Adrenal gland (tissue), 12 donors: ENCODE results near the gene NETO2. TPM values are rescaled to one million over a fixed set of nuclear protein-coding genes. Genes with fewer than 3 reads are reported as not detected.
"Not testable (repeated sequence)": the region's sequence is repeated elsewhere in the genome, so short reads cannot be mapped to it uniquely, and the experiment has no call there.

Source experiments
- DNase-seq, 7 donors: peaks; one replicate each; pipeline ENCODE4 v3.0.0-alpha.2; 2019 to 2020
- H3K27ac ChIP-seq, 5 donors: fragments of 200-600 bp; sonication (generic) in 4 of 5; 1 replicate in 3 of 5; 2 replicates in 2 of 5; pipeline versions ENCODE4 v1.5.1 to v1.8.0; 2016 to 2020; ENCODE audit warnings: mild to moderate bottlenecking in 1 of 5
- H3K27me3 ChIP-seq: fragments of 200-600 bp; 2 replicates; pipeline ENCODE4 v1.8.0; 2021
- H3K36me3 ChIP-seq, 2 donors: fragments of 200-600 bp; replicated peaks in 1 of 2; 1 replicate in 1 of 2; 2 replicates in 1 of 2; pipeline versions ENCODE4 v1.5.1 to v1.8.0; 2018 to 2022
- H3K4me1 ChIP-seq, 2 donors: fragments of 200-600 bp; replicated peaks in 1 of 2; 1 replicate in 1 of 2; 2 replicates in 1 of 2; pipeline versions ENCODE4 v1.5.1 to v1.8.0; 2018 to 2021
- H3K4me3 ChIP-seq, 4 donors: fragments of 200-600 bp; sonication (generic) in 3 of 4; one replicate each; pipeline ENCODE4 v1.5.1; 2016 to 2018
- H3K9me3 ChIP-seq, 3 donors: fragments of 200-600 bp; sonication (generic) in 1 of 3; replicated peaks in 1 of 3; 1 replicate in 2 of 3; 2 replicates in 1 of 3; pipeline versions ENCODE4 v1.5.1 to v1.8.0; 2016 to 2021
- POLR2A ChIP-seq, 2 donors: fragments of 450-650 bp; IDR thresholded peaks; one replicate each; pipeline ENCODE4 v1.6.1; 2017; ENCODE audit warnings: antibody characterized with exemption in 2 of 2, mild to moderate bottlenecking in 2 of 2, moderate library complexity in 1 of 2
- WGBS, 4 donors: extraction: QIAGEN DNeasy Blood & Tissue Kit in 2 of 4; methylation state at CpG; one replicate each; pipeline versions ENCODE4 v1.1.5 to v1.1.7; 2013 to 2017; 5-methylcytosine and 5-hydroxymethylcytosine counted together
- intact Hi-C, 2 donors: fragments of 100-400 bp; cut with DNase I; formaldehyde crosslinking; loops; one replicate each; pipeline versions ENCODE4 v1.14.1 to v1.15.0; 2022 to 2023
- polyA plus RNA-seq, 3 donors: library from polyadenylated mRNA; stranded (reverse); fragments of 200-250 nt in 2 of 3; fragments of 350-450 nt in 1 of 3; fragmentation: Illumina TruSeq in 1 of 3; extraction: RNeasy Lipid Tissue Mini Kit (QIAGEN cat#74804) in 1 of 3; gene quantifications; one replicate each; pipeline ENCODE4 v1.2.3, GENCODE V29; 2013 to 2014
- total RNA-seq, 9 donors: library from RNA; depleted of rRNA in 4 of 9; stranded (reverse); fragments of >200 nt in 4 of 9; fragments of 120-200 nt in 1 of 9; fragmentation: NEBNext Ultra II Directional in 1 of 9; extraction: Animal tissue kit (Norgen Biotek cat#: 25700) in 1 of 9; gene quantifications; one replicate each; pipeline versions ENCODE4 v1.1.0 to v1.2.4, GENCODE V29; 2013 to 2023
- TF ChIP-seq, protein P1 (sequence below), 6 experiments: fragments of 450-650 bp in 4 of 6; fragments of 200-600 bp in 2 of 6; sonication (generic) in 1 of 6; IDR thresholded peaks; 1 replicate in 5 of 6; 2 replicates in 1 of 6; pipeline versions ENCODE4 v1.5.1 to v1.8.0; 2016 to 2021; ENCODE audit warnings: antibody characterized with exemption in 6 of 6, mild to moderate bottlenecking in 2 of 6, moderate library complexity in 1 of 6
- donor health status: healthy with polysubstance abuse.
- donor health status: Bipolar disorder and iron deficiency.
- donor health status: DM: yes; HTN: yes; CAD: no.
- donor health status: DM: no; HTN: no; CAD: no.
- donor health status: DM: no; HTN: no; CAD: no.
- donor health status: DM: yes; HTN: yes; CAD: no.

NETO2 gene
- total and polyA plus RNA-seq, 12 donors = 1.9 to 46.3 (median 9.8) TPM

DNA sequence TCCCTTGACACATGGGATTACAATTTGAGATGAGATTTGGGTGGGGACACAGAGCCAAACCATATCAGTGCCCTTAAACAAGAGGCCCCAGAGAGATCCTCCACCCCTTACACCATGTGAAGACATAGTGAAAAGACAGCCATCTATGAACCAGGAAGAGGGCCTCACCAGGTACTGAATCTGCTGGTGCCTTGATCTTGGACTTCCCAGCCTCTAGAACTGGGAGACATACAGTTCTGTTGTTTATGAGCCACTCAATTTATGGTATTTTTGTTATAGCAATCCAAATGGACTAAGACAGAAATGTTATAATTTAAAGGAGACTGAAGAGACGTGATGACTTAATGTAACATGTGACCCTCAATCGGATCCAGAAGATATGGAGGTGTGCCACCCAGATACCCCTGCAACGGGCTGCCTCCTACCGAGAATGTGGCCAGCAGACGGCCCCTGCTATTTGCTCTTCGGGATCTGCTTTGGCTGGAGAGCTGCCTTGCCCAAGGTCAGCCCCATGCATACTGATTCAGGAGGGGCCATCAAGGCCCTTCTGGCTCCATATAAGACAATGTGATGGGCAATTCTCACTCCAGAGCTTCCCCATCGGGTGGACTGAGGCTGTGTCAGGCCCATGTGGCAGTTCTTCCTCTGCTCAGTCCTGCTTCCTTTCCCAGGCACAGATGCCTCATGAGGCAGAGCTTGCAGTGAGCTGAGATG lies 80.6 kb downstream of the NETO2 start:
- no peak for TF ChIP-seq POLR2A (IDR thresholded peaks at IDR 0.05)
- TF ChIP-seq, protein P1, sequence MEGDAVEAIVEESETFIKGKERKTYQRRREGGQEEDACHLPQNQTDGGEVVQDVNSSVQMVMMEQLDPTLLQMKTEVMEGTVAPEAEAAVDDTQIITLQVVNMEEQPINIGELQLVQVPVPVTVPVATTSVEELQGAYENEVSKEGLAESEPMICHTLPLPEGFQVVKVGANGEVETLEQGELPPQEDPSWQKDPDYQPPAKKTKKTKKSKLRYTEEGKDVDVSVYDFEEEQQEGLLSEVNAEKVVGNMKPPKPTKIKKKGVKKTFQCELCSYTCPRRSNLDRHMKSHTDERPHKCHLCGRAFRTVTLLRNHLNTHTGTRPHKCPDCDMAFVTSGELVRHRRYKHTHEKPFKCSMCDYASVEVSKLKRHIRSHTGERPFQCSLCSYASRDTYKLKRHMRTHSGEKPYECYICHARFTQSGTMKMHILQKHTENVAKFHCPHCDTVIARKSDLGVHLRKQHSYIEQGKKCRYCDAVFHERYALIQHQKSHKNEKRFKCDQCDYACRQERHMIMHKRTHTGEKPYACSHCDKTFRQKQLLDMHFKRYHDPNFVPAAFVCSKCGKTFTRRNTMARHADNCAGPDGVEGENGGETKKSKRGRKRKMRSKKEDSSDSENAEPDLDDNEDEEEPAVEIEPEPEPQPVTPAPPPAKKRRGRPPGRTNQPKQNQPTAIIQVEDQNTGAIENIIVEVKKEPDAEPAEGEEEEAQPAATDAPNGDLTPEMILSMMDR (IDR thresholded peaks at IDR 0.05) = no peak
- 66 to 82% (median 71%) methylated on average over 7 of the region's 7 CpGs for WGBS, 4 donors
- Histone ChIP-seq H3K4me1 (no peaks in the 10 kb centered on the region), H3K36me3 (no peaks in the 10 kb centered on the region), H3K4me3 (no peak overlapping the region), H3K27ac (no peak overlapping the region), H3K9me3 (no peaks in the 10 kb centered on the region), H3K27me3 (no peaks in the 10 kb centered on the region)
- intact Hi-C loops = no loop called here
- DNase-seq = peak in 1 of 7 donors; percentile 21

DNA sequence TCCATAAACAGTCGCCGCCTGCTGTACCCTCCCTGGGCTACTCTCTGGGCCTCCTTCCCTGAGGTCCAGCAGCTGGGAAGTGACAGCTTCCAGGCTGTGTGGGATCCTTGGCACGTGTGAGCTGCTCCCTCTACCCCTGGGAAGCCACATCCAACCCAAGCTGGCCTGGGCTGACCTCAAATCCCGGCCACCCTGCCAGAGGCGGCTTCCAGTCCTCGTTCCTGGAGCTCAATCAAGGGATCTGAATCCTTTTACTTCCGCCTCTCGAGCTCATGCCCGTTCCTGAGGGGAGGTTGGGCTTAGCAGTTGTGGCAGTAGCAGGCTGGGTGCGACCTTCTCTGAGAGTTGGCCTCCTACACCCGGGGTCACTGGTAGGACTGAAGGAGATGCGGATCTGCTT lies 82.5 kb downstream of the NETO2 start:
- DNase-seq = peak in 2 of 7 donors; percentile 0 to 10
- no peak for TF ChIP-seq POLR2A (IDR thresholded peaks at IDR 0.05)
- TF ChIP-seq, protein P1 (IDR thresholded peaks at IDR 0.05) = no peak
- Histone ChIP-seq H3K4me1 (no peaks in the 10 kb centered on the region), H3K4me3 (no peak overlapping the region), H3K27me3 (no peaks in the 10 kb centered on the region), H3K27ac (no peak overlapping the region), H3K36me3 (no peaks in the 10 kb centered on the region), H3K9me3 (no peaks in the 10 kb centered on the region)
- intact Hi-C loops = no loop called here
- 83 to 93% (median 88%) methylated on average over 7 to 12 of the region's 12 CpGs for WGBS, 4 donors

DNA sequence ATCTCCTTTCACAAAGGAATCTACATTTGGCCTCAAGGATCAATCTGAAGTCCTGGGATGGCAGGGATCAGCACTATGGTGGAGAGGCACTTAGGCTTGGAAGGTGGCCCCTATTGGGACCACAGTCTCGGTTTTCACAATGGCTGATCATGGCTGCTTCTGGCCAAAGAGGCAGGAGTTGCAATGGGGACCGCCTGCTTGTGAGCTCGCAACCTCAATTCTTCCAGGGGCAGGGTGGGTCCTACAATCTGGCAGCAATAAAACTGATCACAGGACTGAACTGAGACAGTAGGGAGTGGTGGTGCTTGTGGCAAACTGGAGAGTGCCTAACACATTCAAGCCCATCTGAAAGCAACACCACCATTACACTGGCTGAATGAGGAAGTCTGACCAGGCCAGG lies 83.1 kb downstream of the NETO2 start:
- no peak for TF ChIP-seq POLR2A (IDR thresholded peaks at IDR 0.05)
- TF ChIP-seq, protein P1 (IDR thresholded peaks at IDR 0.05) = no peak
- Histone ChIP-seq H3K27ac (no peak overlapping the region), H3K36me3 (no peaks in the 10 kb centered on the region), H3K4me1 (no peaks in the 10 kb centered on the region), H3K4me3 (no peak overlapping the region), H3K27me3 (no peaks in the 10 kb centered on the region), H3K9me3 (no peaks in the 10 kb centered on the region)
- peak in 1 of 7 donors; percentile 9 for DNase-seq
- WGBS, 4 donors = 96 to 100% (median 98%) methylated on average over 2 to 3 of the region's 3 CpGs
- intact Hi-C loops = no loop called here

DNA sequence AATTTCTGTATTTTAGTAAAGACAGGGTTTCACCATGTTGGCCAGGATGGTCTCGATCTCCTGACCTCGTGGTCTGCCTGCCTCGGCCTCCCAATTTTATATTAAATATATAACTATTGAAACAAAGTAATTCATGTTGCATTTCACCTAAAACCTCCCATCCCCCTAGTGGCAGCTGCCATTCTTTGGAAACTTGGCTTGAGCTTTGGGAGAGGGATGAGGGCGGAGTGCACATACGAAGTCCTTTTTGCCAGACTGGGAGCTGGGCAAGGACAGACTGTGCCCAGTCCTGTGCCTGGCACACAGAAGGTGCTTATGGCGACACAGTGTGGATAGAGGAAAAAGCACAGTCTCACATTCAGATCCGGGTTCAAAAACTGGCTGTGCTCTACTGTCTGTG lies 83.8 kb downstream of the NETO2 start:
- TF ChIP-seq POLR2A (IDR thresholded peaks at IDR 0.05) = no peak
- TF ChIP-seq, protein P1 (IDR thresholded peaks at IDR 0.05) = no peak
- Histone ChIP-seq H3K4me1 (no peaks in the 10 kb centered on the region), H3K4me3 (no peak overlapping the region), H3K36me3 (no peaks in the 10 kb centered on the region), H3K9me3 (no peaks in the 10 kb centered on the region), H3K27ac (no peak overlapping the region), H3K27me3 (no peaks in the 10 kb centered on the region)
- intact Hi-C loops = no loop called here
- peak in 1 of 7 donors; percentile 17 for DNase-seq
- WGBS, 4 donors = 88 to 98% (median 95%) methylated on average over 6 to 7 of the region's 7 CpGs

DNA sequence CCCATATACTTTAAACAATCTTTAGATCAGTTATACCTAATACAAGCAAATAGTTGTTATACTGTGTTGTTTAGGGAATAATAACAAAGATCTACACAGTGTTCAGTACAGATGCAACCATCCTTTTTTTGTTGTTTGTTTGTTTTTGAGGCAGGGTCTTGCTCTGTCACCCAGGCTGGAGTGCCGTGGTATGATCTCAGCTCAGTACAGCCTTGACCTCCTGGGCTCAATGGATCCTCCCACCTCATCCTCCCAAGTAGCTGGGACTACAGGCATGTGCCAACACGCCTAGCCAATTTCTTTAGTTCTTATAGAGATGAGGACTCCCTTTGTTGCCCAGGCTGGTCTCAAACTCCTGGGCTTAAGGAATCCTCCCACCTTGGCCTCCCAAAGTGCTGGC lies 84.6 kb downstream of the NETO2 start:
- 47 to 56% (median 55%) methylated on average over 2 of the region's 2 CpGs for WGBS, 4 donors
- peak in 1 of 7 donors; percentile 9 for DNase-seq
- H3K36me3 ChIP-seq, H3K27me3 ChIP-seq, H3K4me1 ChIP-seq, H3K27ac ChIP-seq, H3K4me3 ChIP-seq, H3K9me3 ChIP-seq, intact Hi-C loops: not testable (repeated sequence)
